HEK293 (cell line): ENCODE results near the gene BACE1.
A peak's percentile ranks its signal among the peaks of the same experiment; 100 is the strongest.

Experiments used
- EGR2 ChIP-seq: fragments of 450-650 bp; formaldehyde crosslinking; IDR thresholded peaks from 2 replicates; pipeline ENCODE4 v1.5.1; 2016; ENCODE audit warnings: low read depth, missing biosample characterization, missing genetic modification characterization
- ELK4 ChIP-seq: IDR thresholded peaks from 2 replicates; pipeline ENCODE4 v1.6.1; 2011; ENCODE audit warnings: mild to moderate bottlenecking, low read depth, low read length, borderline replicate concordance
- INSM2 ChIP-seq: fragments of 450-650 bp; formaldehyde crosslinking; IDR thresholded peaks from 2 replicates; pipeline ENCODE4 v1.5.1; 2016; ENCODE audit warnings: missing biosample characterization, missing genetic modification characterization
- KLF16 ChIP-seq: fragments of 450-650 bp; formaldehyde crosslinking; IDR thresholded peaks from 2 replicates; pipeline ENCODE4 v1.5.1; 2017; ENCODE audit warnings: missing biosample characterization, missing genetic modification characterization
- MEIS1 ChIP-seq: sonication (generic); formaldehyde crosslinking; IDR thresholded peaks from 2 replicates; pipeline ENCODE4 v1.8.1; 2022; ENCODE audit warnings: missing genetic modification reagents, mild to moderate bottlenecking, borderline replicate concordance
- REPIN1 ChIP-seq: fragments of 450-650 bp; formaldehyde crosslinking; IDR thresholded peaks from 2 replicates; pipeline ENCODE4 v1.5.1; 2017; ENCODE audit warnings: missing biosample characterization, missing genetic modification characterization, low read depth
- SALL2 ChIP-seq: fragments of 450-650 bp; formaldehyde crosslinking; IDR thresholded peaks from 2 replicates; pipeline ENCODE4 v1.5.0; 2017; ENCODE audit warnings: missing biosample characterization, mild to moderate bottlenecking, missing genetic modification characterization, borderline replicate concordance
- SCRT2 ChIP-seq: fragments of 450-650 bp; formaldehyde crosslinking; IDR thresholded peaks from 2 replicates; pipeline ENCODE4 v1.5.1; 2016; ENCODE audit warnings: missing biosample characterization, missing genetic modification characterization
- SP3 ChIP-seq: fragments of 450-650 bp; formaldehyde crosslinking; IDR thresholded peaks from 2 replicates; pipeline ENCODE4 v1.5.1; 2016; ENCODE audit warnings: missing biosample characterization, missing genetic modification characterization
- ZBTB10 ChIP-seq: fragments of 450-650 bp; formaldehyde crosslinking; IDR thresholded peaks from 2 replicates; pipeline ENCODE4 v1.5.1; 2016; ENCODE audit warnings: missing biosample characterization, missing genetic modification characterization
- ZBTB48 ChIP-seq: fragments of 450-650 bp; formaldehyde crosslinking; IDR thresholded peaks from 2 replicates; pipeline ENCODE4 v1.5.1; 2016; ENCODE audit warnings: missing biosample characterization, missing genetic modification characterization
- ZBTB7A ChIP-seq: fragments of 450-650 bp; formaldehyde crosslinking; IDR thresholded peaks from 2 replicates; pipeline ENCODE4 v1.5.1; 2016; ENCODE audit warnings: low read depth, missing biosample characterization, missing genetic modification characterization
- ZEB2 ChIP-seq: fragments of 450-650 bp; formaldehyde crosslinking; IDR thresholded peaks from 2 replicates; pipeline ENCODE4 v1.5.1; 2016; ENCODE audit warnings: missing biosample characterization, missing genetic modification characterization
- ZFP37 ChIP-seq: fragments of 450-650 bp; formaldehyde crosslinking; IDR thresholded peaks from 2 replicates; pipeline ENCODE4 v1.5.1; 2016; ENCODE audit warnings: missing biosample characterization, missing genetic modification characterization
- ZNF132 ChIP-seq: fragments of 450-650 bp; formaldehyde crosslinking; IDR thresholded peaks from 2 replicates; pipeline ENCODE4 v1.5.1; 2017; ENCODE audit warnings: missing biosample characterization, missing genetic modification characterization, borderline replicate concordance
- ZNF140 ChIP-seq: fragments of 450-650 bp; formaldehyde crosslinking; IDR thresholded peaks from 2 replicates; pipeline ENCODE4 v1.5.1; 2016; ENCODE audit warnings: missing biosample characterization, missing genetic modification characterization
- ZNF16 ChIP-seq: fragments of 450-650 bp; formaldehyde crosslinking; IDR thresholded peaks from 2 replicates; pipeline ENCODE4 v1.5.1; 2016; ENCODE audit warnings: low read depth, missing biosample characterization, missing genetic modification characterization
- ZNF174 ChIP-seq: fragments of 450-650 bp; formaldehyde crosslinking; IDR thresholded peaks from 2 replicates; pipeline ENCODE4 v1.5.0; 2017; ENCODE audit warnings: missing biosample characterization, mild to moderate bottlenecking, missing genetic modification characterization
- ZNF184 ChIP-seq: fragments of 450-650 bp; IDR thresholded peaks from 2 replicates; pipeline ENCODE4 v1.5.1; 2018; ENCODE audit warnings: missing biosample characterization, mild to moderate bottlenecking, missing genetic modification characterization
- ZNF223 ChIP-seq: fragments of 450-650 bp; formaldehyde crosslinking; IDR thresholded peaks from 2 replicates; pipeline ENCODE4 v1.5.1; 2016; ENCODE audit warnings: missing biosample characterization, missing genetic modification characterization
- ZNF24 ChIP-seq: fragments of 450-650 bp; formaldehyde crosslinking; IDR thresholded peaks from 2 replicates; pipeline ENCODE4 v1.5.1; 2016; ENCODE audit warnings: missing biosample characterization, missing genetic modification characterization
- ZNF324 ChIP-seq: fragments of 450-650 bp; formaldehyde crosslinking; IDR thresholded peaks from 2 replicates; pipeline ENCODE4 v1.5.1; 2016; ENCODE audit warnings: missing biosample characterization, missing genetic modification characterization
- ZNF335 ChIP-seq: fragments of 450-650 bp; formaldehyde crosslinking; conservative IDR thresholded peaks from 2 replicates; pipeline ENCODE4 v1.5.1; 2016; ENCODE audit warnings: missing biosample characterization, missing genetic modification characterization
- ZNF37A ChIP-seq: fragments of 450-650 bp; IDR thresholded peaks from 2 replicates; pipeline ENCODE4 v1.5.1; 2018; ENCODE audit warnings: missing biosample characterization, missing genetic modification characterization
- ZNF398 ChIP-seq: fragments of 450-650 bp; formaldehyde crosslinking; IDR thresholded peaks from 2 replicates; pipeline ENCODE4 v1.5.1; 2017; ENCODE audit warnings: missing biosample characterization, missing genetic modification characterization
- ZNF514 ChIP-seq: fragments of 450-650 bp; formaldehyde crosslinking; IDR thresholded peaks from 2 replicates; pipeline ENCODE4 v1.5.1; 2016; ENCODE audit warnings: missing biosample characterization, missing genetic modification characterization
- ZNF529 ChIP-seq: fragments of 450-650 bp; formaldehyde crosslinking; IDR thresholded peaks from 2 replicates; pipeline ENCODE4 v1.5.1; 2017; ENCODE audit warnings: missing genetic modification characterization, missing biosample characterization; ENCODE audit not compliant: insufficient replicate concordance
- ZNF600 ChIP-seq: fragments of 450-650 bp; formaldehyde crosslinking; IDR thresholded peaks from 2 replicates; pipeline ENCODE4 v1.5.1; 2016; ENCODE audit warnings: missing biosample characterization, missing genetic modification characterization
- ZNF624 ChIP-seq: fragments of 450-650 bp; formaldehyde crosslinking; IDR thresholded peaks from 2 replicates; pipeline ENCODE4 v1.5.1; 2017; ENCODE audit warnings: missing biosample characterization, missing genetic modification characterization
- ZNF629 ChIP-seq: fragments of 450-650 bp; formaldehyde crosslinking; IDR thresholded peaks from 2 replicates; pipeline ENCODE4 v1.5.1; 2017; ENCODE audit warnings: missing biosample characterization, missing genetic modification characterization
- ZNF664 ChIP-seq: fragments of 450-650 bp; formaldehyde crosslinking; IDR thresholded peaks from 2 replicates; pipeline ENCODE4 v1.5.1; 2016; ENCODE audit warnings: missing biosample characterization, missing genetic modification characterization
- ZNF776 ChIP-seq: fragments of 450-650 bp; formaldehyde crosslinking; IDR thresholded peaks from 2 replicates; pipeline ENCODE4 v1.5.0; 2017; ENCODE audit warnings: missing biosample characterization, missing genetic modification characterization, borderline replicate concordance
- ZSCAN16 ChIP-seq: fragments of 450-650 bp; formaldehyde crosslinking; IDR thresholded peaks from 2 replicates; pipeline ENCODE4 v1.5.1; 2016; ENCODE audit warnings: missing biosample characterization, missing genetic modification characterization

Gene BACE1

GRCh38 chr11:117273550-117274289 is 42.3 kb downstream of the BACE1 start (continued):
- TF ChIP-seq ZNF776: no peak
- 0 out of 2 replicates have a peak, but pooled peaks have one; percentile 43 for TF ChIP-seq ZNF324 (tag by site-specific recombination)
- TF ChIP-seq ZNF16 (tag by site-specific recombination): no peak
- no peak for TF ChIP-seq MEIS1 (CRISPR knock-in tag)
- no peak for TF ChIP-seq ELK4
- TF ChIP-seq ZNF184: no peak
- no peak for TF ChIP-seq ZBTB7A
- TF ChIP-seq ZBTB10: no peak
- no peak for TF ChIP-seq ZNF624 (tag by site-specific recombination)
- no peak for TF ChIP-seq SALL2 (tag by site-specific recombination)
- no peak for TF ChIP-seq ZNF132
- no peak for TF ChIP-seq ZNF140 (tag by site-specific recombination)
- no peak for TF ChIP-seq EGR2 (tag by site-specific recombination)
- peak; percentile 51; the same call in 1 of the 2 replicates for TF ChIP-seq ZNF24 (tag by site-specific recombination)
- TF ChIP-seq SP3 (tag by site-specific recombination): no peak
- no peak for TF ChIP-seq ZNF664
- peak; percentile 65 for TF ChIP-seq ZNF335 (tag by site-specific recombination)
- peak; percentile 26; the same call in 1 of the 2 replicates for TF ChIP-seq ZBTB48 (tag by site-specific recombination)
- TF ChIP-seq INSM2 (tag by site-specific recombination): peak; percentile 73
- TF ChIP-seq ZNF629: peak; percentile 65
- TF ChIP-seq ZNF174 (tag by site-specific recombination): no peak
- TF ChIP-seq REPIN1 (tag by site-specific recombination): no peak
- TF ChIP-seq SCRT2 (tag by site-specific recombination): peak; percentile 54
- TF ChIP-seq ZNF223 (tag by site-specific recombination): no peak
- peak; percentile 74 for TF ChIP-seq ZNF398 (tag by site-specific recombination)
- no peak for TF ChIP-seq ZNF529 (tag by site-specific recombination)
- no peak for TF ChIP-seq KLF16 (tag by site-specific recombination)
- no peak for TF ChIP-seq ZFP37 (tag by site-specific recombination)
- TF ChIP-seq ZNF37A: no peak
- TF ChIP-seq ZNF514 (tag by site-specific recombination): no peak
- TF ChIP-seq ZNF600 (tag by site-specific recombination): 0 out of 2 replicates have a peak, but pooled peaks have one; percentile 22
- no peak for TF ChIP-seq ZSCAN16 (tag by site-specific recombination)
- peak; percentile 77 for TF ChIP-seq ZEB2
